NCI-H524 (cell line): Measurements from ENCODE around the gene BST1.
A peak's percentile ranks its signal among the peaks of the same experiment; 100 is the strongest.
"Not testable (repeated sequence)": the region's sequence is repeated elsewhere in the genome, so short reads cannot be mapped to it uniquely, and the experiment has no call there.

Experiments
- DNase-seq, 2 experiments: peaks; one replicate each; lab custom pipeline; 2025; lab: John Stamatoyannopoulos, UW

Gene BST1

DNA sequence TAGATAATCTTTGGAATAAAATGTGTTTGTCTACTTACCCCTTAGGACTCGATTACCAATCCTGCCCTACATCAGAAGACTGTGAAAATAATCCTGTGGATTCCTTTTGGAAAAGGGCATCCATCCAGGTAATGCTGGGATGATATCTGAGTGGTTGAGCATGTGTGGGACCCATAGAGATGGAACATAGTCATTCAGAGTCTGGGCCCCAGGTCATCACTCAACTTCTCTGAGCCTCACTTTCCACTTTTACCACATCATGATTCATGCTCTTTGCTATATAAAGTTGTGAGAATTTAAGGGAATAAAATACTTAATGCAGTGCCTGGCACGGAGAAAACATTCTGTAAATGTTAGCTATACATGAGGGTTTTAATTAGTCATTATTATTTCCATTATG, 8.9 kb downstream of the BST1 start:
- no peak for DNase-seq

DNA sequence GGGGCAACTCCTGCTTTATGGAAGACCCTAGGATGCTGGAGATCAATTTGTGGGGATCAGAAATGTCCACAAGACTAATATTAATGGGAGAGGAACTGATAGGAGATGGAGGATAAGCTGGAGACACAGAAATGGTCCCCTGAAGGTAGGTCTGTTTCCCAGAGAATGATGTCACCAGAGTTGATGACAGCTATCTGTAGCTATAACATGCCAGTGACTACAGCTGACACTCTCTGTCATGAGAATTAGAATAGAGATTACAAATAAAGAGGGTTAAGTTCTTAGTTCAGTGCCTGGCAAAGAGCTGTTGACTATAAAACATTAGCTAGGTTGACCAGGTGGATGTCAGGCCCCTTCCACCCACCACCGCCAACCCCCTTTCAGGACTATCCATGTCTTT, 9.3 kb downstream of the BST1 start:
- DNase-seq = no peak

DNA sequence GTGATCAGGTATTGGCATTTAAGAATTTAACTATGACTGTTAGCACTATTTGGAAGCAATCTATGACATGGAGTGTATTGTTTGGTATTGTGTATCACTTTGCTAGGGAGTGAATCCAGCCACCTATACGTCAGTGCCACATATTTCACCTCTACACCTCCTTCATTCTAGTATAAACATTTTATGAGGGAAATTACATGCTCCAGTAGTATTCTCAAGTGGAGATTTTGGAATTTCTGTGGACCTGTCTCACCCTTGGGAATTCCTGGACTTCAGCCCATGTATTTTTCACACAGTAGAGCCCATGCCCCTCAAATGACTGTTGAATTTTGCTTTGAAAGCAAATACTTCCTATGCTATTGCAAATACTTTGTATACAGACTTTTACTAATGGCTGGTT, 11.3 kb downstream of the BST1 start:
- DNase-seq = no peak

DNA sequence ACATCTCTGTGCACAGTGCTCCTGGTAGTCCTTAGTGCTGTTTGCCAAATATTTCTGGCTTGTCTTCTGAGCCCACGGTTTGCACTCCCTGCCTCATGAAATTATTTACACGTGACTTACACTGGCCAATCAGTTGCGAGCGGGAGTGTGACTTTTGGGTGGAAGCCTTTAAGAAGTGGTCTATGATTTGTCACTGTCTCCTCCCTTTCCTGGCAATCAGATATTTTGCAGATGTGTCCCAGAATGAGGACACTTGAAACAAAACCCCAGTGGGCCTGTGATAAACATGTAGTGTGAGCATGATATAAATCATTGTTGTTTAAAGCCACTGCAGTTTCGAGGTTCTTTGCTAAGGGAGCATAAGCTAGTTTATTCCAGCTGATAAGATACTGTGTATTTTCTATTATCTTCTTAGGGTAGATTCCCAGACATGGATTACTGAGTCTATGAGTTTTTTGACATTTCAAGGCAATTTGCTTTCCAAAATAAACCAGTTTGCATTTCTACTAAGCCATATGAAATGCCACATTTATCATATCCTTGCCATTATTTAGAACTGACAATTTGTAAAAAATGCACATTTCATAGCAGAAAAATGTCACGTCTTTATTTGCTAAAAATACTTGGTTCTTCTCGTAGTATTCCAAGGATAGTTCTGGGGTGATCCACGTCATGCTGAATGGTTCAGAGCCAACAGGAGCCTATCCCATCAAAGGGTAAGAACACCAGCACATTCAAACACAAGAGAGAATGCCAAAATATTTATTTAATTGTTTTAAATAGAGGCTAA, 12.0 kb downstream of the BST1 start:
- DNase-seq = no peak

DNA sequence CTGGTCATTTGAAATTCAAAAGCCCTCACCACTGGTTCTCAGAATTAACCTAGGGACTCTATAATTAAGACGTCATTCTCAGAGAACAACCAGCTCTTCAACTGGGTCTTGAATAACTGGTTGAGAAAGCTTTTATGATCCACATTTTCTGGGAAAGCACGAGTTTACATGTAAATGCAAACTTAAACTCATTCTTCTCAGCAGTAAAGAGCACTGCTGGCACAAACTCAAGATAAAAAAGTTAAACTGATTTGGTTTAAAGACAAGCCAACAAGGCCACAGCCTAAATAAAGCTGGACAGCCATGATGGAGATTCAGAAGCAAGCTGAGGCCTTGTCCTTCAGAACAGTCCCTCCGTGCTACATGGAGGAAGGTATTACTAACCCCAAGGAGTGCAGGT, 13.2 kb downstream of the BST1 start:
- DNase-seq = no peak

DNA sequence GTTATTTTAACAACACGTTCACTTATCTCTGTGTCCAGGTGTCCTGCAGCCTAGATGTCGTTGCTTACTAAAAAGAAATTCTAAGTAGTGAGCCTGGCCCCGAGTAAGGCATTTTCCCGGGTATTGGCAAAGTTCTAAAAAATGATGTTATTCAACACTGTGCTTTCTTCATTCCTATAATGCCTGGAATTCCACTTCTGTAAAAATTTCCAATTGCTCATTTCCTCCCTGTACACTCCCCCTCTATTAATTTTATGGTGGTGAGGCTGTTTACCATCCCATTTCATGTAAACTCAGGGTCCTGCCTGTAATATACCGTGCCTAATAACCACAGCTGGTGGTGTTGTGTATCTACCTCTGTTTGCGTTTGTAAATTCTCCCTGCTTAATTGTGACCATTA, 14.2 kb downstream of the BST1 start:
- DNase-seq = no peak

DNA sequence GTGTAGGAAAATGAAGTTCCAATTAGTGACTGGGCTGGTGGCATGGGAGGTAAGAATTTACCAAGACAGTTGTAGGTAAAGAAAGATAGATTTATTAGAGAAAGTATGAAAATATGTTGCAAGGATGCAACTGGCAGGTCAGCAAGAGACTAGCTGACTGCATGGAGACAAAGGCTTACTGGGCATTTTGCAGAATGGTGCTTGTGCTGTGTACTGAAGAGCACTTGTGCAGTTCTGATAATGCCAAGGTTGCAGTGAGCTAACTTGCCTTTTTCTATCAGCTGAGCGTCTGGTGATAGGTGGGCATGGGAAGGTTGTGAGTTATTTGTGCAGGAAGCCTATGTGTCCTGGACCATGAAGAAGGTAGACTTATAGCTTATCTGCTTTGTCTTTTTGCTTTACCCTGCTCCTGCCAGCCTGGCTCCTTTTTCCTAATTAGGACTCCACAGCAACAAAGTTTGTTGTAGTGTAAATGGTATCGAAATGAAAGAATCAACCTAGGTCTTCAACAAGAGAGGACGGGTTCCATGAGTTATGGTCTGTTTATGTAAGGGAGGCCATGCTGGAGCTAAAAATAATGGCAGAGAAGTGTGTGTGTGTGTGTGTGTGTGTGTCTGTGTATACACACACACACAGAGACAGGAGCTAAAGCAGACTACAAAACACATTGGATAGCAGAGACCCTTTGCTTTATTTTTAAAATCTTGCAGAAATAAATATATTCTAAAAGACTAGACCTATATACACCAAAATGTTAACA, 15.0 kb downstream of the BST1 start:
- no peak for DNase-seq

DNA sequence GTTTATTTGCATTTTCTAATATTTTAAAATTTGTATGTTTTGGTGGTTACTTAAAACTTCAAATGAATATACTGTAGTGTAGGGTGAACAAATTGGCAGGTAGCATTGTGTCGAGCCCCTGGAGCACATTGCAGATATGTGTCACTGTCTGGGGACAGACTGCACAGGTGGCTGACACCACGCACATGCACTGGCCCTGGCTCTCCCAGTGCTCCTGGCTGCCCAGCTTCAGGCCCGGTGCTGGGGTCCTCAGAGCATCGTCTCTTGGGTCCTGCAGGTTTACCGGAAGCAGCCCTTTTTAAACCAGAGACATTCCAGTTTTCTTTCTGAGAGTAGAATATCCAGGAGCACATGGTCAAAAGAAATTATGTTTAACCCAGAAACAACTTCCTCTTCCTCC, 15.6 kb downstream of the BST1 start:
- DNase-seq = no peak

DNA sequence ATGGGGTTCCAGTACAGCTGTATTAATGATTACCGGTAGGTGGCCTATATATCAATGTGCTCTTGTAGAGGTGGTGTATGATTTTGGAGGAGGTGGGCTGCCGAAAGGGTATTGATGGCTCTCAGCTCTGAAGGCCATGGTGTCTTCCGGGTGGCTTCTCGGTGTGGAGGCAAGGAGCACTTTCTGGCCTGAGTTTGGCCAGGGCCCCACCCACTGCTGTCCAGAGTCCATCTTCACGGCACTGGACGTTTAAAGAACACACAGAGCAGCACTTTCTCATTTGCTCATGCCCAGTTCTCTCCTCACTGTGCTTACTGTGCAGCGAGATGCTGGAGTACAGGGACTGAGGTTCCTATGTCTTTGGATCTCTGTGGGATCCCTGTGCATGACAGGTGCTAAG, 16.1 kb downstream of the BST1 start:
- DNase-seq = no peak

DNA sequence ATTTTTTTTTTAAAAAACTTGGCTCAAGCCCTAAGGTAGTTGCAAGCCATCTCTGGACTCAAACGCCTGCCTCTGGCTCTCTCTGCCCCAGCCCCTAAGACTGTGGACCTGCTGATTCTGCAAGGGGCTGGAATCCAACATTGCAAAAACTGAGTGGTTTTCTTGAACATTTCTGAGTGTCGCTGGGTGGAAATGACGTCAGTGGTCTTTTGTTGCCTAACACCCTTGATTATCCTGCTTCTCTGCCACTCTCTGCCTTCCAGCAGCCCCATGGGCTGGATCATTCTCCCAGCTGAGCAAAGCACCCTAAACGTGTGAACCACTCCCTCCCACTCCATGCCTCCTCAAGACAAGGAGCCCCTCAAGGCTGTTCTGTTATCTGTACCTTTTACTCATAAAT, 16.6 kb downstream of the BST1 start:
- DNase-seq = no peak

DNA sequence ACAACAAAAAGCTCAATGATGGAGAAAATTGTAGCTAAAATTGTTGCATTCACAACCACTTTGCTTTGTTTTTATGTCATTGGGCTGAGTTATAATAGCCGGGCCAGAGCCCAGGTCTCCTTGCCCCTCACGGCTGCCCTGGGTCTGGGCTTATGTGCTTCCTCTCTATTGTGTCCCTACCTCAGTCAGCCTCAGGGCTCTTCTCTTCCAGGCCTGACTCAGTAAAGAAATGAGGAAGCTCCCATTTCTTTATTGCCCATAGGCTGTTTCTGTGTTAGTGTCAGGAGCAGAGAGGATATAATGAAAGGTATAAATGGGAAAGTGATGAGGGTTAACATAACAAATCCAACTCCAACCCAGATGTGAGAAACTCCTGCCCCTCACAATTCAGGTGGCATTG, 18.0 kb downstream of the BST1 start:
- no peak for DNase-seq

DNA sequence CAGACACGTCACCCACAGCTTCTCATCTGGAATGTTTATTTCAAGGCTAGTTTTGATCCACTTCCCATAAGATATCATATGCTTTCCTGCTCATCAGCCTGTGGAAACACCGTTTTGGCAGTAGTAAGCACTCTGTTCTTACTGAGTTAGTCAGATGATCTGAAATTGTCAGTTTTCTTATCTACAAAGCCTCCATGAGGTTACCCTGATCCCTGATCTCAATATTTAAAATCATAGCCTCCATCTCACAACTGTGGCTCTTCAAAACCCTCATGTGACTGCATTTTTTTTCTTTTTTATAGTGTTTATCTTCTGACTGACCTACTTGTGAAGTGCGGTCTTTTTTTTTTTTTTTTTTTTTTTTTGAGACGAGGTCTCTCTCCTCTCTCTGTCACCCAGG, 22.7 kb downstream of the BST1 start:
- no peak for DNase-seq

DNA sequence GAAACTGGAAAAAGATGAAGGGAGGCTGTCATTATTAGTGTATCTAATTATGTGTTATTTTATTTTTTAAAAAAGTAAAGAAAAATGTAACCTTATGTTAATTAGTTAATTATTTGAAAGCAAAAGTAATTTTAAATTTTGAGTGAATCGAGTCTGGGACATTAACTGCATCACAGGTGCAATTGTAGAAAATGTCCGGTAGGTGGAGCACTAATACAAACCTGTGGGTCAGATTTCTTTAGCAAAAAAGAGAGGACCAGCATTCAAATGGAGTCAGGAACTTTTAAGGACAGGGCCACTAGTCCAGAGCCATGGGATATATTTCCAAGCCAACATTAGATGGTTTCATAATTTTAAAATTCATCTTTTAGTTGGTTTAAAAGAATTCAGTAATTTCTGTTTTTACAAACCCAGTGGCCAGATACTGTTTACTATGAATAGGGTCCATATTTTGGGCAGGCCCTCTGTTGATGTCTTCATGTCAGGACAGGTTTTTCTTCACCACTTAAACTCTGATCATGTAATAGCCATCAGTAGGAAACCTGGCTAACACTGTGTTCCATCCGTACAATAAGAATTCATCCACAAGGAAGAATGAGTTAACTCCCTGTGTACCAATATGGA, 27.2 kb downstream of the BST1 start:
- DNase-seq = peak in 1 of 2 experiments; percentile 46

DNA sequence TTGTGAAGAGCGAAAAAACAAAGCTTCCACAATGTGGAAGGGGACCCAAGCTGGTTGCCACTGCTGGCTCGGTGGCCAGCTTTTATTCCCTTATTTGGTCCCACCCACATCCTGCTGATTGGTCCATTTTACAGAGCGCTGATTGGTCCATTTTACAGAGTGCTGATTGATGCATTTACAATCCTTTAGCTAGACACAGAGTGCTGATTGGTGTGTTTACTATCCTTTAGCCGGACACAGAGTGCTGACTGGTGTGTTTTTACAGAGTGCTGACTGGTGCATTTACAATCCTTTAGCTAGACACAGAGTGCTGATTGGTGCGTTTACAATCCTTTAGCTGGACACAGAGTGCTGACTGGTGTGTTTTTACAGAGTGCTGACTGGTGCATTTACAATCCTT, 30.2 kb downstream of the BST1 start:
- not testable (repeated sequence) for DNase-seq

DNA sequence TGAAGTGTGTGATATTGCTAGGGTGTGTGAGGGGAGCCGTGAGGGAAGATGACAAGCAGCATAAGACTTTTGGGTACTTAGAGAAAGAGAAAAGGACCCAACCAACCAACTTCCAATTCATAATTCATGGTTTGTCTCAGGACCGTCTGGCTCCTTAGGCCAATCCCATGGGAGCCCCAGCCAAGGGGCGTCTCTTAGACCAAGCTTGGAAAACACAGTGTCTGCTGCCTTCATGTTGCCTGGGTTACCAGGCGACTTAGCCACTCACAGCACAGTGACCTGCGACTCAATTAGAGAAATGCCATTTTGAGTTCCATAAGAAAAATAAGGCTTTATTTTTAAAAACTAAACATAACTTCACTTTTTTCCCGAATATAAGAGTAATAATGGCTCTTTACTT, 32.7 kb downstream of the BST1 start:
- no peak for DNase-seq

DNA sequence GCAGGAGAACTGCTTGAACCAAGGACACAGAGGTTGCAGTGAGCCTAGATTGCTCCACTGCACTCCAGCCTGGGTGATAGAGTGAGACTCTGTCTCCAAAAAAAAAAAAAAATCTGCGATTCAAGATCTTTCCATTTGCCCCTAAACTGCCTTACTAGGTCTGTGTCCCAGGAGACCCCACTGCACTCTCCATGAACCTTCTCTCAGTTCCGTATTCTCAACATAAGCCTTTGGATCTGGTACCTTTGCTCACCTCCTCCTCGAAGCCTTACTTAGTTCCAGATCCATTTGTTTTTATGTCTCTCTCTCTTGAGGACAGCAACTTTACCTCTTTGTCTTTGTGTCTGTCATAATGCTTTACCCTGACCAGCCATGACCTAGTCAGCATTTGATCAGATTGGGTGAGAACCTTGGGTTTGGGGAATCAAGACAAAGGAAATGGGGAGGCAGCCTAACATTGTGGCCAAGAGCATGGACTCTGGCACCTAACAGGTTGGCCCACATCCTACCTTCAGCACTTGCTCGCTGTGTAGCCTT, 33.7 kb downstream of the BST1 start:
- DNase-seq = no peak

DNA sequence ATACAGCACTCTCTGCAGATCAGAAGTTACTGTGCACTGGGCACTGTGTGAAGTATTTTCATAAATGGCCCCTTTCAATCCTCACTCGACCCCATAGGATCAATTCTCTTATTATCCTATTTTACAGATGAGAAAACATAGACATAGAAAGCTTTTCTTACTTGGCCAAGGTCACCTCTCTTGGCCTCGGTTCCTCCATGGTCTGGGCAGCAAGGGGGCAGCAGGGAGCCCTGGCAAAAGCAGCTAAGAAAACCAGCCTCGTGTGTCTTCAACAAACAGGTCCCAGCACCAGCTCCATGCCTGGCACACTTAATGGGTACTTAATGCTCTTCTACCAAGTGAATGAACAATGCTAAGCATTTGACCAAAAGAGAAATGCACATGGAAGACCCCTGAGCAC, 34.4 kb downstream of the BST1 start:
- no peak for DNase-seq

DNA sequence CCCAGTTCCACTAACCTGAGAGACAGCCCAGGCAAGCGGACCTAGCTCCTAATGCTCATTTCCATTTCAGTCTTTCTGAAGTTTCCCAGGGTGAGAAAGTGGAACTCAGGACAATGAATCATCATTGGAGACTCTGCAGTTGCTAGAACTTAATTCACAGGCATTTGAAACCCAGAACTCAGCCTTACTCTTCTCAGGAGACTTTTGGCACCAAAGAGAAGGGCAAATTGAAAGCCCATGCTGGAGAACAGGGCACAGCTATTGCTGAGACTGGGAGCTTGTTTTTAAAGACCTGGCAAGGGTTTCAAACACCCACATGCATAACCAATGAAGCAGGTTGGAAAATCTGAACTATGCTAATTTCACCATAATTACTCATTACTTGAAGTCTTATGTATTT, 36.0 kb downstream of the BST1 start:
- no peak for DNase-seq

DNA sequence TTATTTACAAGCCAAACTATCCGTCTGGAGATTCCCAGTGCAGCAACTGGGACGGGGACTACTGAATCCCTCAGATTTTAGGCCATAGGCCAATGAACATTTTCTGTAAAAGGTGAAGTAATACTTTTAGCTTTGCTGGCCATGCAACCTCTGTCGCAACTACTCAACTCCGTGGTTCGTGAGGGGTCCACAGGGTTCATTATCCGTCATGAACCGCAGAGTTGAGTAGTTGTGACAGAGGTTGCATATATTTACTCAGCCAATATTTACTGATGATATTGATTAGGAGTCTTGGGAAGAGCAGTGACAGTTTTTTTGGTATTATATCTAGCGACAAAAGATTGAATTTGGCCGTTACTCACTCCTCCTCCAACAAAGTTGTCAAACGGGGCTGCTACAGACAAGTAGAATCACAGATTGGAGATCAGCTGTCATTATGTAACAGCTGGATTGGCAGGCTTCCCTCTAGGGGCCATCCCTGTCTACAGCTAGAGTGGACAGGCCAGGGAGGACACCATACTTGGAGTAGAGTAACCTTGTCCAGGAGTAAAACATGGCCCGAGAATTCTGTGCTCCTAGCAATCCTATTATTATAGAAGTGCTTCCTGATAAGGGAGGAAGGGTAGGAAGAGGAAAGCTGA, 38.0 kb downstream of the BST1 start:
- no peak for DNase-seq

DNA sequence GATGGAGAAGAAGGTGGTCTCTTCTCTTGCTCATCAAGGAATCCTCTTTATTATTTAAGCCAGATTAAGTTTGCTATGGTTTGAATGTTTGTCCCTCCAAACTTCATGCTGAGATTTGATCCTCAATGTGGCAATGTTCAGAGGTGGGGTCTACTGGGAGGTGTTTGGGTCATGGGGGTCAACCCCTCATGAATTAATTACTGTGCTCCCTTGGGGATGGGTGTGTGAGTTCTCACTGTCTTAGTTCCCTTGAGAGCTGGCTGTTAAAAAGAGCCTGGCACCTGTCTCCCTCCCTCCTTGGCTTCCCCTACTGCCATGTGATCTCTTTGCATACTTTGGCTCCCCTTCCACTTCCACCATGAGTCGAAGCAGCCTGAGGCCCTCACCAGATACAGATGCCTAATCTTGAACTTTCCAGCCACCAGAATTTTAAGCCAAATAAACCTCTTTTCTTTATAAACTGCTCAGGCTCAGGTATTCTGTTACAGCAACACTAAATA, 39.3 kb downstream of the BST1 start:
- DNase-seq = no peak

DNA sequence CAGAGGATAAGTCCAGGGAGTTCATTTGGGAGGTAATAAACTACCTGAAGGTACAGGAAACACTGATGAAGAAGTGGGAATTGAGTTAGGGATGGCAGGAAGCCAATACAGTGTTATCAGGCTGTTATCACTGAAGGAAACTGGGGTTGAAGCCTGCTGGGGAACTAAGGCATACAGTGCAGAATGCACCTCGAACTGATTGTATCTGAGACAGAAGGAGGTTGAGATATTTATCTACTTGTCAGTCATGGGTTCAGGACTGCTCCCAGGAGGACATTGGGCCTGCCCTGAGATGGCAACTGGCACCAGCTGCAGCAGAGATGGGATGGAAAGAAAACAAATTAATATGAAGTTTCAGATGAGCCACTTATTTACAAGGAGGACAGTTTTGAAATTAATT, 39.8 kb downstream of the BST1 start:
- DNase-seq = no peak

DNA sequence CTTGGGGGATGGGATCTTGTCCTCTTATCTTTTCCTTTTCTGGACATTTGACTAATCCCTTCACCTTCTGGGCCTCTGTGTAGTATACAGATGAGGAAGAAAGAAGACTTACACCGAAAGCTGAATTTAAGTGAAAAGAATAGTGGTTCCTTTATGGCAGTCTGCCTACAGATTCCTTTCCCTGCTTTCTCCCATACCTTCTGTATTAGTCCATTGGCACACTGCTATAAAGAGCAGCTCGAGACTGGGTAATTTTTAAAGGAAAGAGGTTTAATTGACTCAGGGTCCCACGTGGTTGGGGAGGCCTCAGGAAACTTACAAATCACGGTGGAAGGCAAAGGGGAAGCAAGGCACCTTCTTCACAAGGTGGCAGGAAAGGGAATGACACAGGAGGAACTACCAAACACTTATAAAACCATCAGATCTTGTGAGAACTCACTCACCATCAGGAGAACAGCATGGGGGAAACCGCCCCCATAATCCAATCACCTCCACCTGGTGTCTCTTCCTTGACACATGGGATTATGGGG, 41.2 kb downstream of the BST1 start:
- DNase-seq = peak in 1 of 2 experiments; percentile 3
